ENCODE results near the gene EXPH5.

The EXPH5 gene

DNA sequence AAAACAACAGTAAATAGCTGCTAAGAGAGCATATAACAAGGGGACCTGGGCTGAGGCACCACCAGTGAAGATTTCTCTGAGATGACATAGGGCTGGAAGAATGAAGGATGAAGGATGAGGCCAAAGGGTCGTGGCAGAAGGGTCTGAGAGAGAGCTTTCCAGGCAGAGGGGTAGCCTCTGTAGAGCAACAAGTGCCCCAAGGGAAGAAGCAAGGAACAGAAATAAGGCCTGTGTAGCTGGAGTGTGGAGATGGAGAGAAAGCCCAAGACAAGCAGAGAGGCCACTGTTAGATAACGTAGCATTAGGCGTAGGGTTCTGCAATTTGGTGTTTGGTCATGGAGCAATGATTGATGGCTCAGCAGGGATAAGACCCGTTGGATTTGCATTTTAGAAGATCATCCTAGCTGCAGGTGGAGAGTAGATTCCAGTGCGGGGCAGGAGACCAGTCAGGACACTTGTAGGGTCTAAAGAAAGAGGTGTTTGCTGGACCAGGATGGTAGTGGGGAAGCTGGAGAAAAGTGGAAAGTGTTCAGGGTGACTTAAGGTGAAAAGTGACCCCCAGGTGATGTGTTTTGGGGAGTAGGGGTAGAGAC lies 47.6 kb downstream of the EXPH5 start:
- TF ChIP-seq, protein P1, sequence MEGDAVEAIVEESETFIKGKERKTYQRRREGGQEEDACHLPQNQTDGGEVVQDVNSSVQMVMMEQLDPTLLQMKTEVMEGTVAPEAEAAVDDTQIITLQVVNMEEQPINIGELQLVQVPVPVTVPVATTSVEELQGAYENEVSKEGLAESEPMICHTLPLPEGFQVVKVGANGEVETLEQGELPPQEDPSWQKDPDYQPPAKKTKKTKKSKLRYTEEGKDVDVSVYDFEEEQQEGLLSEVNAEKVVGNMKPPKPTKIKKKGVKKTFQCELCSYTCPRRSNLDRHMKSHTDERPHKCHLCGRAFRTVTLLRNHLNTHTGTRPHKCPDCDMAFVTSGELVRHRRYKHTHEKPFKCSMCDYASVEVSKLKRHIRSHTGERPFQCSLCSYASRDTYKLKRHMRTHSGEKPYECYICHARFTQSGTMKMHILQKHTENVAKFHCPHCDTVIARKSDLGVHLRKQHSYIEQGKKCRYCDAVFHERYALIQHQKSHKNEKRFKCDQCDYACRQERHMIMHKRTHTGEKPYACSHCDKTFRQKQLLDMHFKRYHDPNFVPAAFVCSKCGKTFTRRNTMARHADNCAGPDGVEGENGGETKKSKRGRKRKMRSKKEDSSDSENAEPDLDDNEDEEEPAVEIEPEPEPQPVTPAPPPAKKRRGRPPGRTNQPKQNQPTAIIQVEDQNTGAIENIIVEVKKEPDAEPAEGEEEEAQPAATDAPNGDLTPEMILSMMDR (IDR thresholded peaks at IDR 0.05), result no peak
- no peak overlapping the region for H3K27ac ChIP-seq
- no peak overlapping the region for H3K4me3 ChIP-seq
- DNase-seq (ENCODE audit: low spot score), result no peak

DNA sequence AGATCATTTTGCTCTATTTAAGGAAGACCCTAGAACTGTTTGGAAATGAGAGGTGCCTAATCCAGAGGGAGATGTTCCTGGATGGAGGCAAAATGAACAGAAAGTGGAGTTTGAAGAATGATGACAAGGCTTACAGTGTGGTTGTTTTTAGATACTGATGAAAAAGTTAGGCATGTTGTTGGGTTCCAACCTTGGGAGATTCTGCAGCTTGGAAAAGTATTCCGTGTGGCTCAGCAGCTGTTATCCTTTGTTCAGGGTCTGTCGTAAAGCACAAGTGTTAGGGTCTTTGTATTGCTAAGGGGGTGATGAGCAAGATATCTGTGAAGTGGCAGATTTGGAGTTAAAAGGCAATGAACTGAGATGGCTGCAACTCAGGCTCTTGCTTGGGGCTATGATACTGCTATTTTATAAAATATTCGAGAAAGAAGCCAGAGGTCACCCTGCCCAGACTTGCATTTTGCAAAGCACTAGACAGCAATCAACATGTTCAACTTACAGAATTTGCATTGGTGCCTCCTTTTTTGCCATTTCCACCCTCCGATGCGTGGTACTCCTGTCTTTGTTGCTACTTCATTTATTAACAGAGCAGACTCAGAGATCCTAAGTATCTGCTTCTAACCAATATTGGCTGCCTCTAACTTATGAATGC lies 50.1 kb downstream of the EXPH5 start:
- no peak for DNase-seq (ENCODE audit: low spot score)
- no peak overlapping the region for H3K27ac ChIP-seq
- TF ChIP-seq, protein P1 (IDR thresholded peaks at IDR 0.05), result no peak
- H3K4me3 ChIP-seq, result no peak overlapping the region

DNA sequence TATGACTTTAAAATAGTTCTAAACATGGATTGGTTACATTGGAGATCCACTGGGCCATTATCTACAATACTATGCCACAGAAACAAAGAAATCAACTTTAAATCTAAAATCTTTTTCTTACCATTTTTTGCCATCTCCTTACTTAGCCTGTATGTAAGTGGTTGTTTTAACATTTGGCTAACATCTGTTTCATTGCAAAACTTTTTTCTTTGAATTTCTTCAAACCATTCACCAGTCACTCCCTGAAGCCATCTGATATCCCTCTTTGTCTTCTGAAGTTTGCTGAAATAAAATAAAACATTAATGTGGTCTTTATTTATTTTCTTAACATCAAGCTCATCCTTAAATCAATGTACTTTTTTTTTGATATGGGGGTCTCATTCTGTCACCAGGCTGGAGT lies 52.0 kb downstream of the EXPH5 start:
- H3K27ac ChIP-seq, result no peak overlapping the region
- H3K4me3 ChIP-seq, result no peak overlapping the region
- TF ChIP-seq, protein P1 (IDR thresholded peaks at IDR 0.05), result no peak
- DNase-seq (ENCODE audit: low spot score), result no peak

DNA sequence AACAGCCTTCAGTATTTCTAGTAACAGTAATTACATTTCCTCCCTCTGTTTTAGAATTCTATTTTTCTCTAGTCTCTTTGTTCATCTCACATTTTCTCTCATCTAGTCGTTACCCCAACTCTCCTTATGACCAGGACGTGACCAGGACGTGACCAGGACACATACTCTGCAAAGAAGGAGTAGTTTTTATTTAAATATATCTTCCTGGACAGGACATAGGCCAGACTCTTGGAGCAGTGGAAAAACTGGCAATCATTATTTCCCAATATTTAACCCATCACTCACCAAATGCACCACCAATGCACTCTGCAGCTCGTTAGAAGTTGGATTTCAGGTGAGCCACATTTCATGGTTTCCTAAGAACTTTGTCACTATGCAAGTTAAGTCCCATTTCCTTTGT lies 55.1 kb downstream of the EXPH5 start:
- TF ChIP-seq, protein P1 (IDR thresholded peaks at IDR 0.05), result no peak
- H3K4me3 ChIP-seq, result no peak overlapping the region
- no peak for DNase-seq (ENCODE audit: low spot score)
- H3K27ac ChIP-seq, result no peak overlapping the region

DNA sequence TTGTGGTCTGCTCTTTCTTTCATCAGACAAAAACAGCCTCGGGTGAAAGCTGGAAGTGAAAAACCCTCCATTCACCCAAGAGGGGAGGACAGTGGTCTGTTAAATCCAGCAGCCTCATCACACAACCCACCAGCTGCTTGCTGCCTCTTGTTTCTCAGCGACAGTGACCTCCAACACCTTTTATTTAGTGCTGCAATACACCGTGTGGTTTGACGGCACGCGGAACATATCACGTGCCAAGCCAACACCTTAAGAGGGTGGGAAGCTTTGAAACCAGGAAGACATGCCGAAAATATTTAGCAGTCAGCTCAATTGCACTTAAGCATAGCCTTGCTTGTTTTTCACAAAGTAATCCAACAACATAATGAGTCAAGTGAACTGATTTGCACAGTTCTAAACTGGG lies 55.5 kb downstream of the EXPH5 start:
- DNase-seq (ENCODE audit: low spot score), result no peak
- no peak overlapping the region for H3K4me3 ChIP-seq
- TF ChIP-seq, protein P1 (IDR thresholded peaks at IDR 0.05), result no peak
- no peak overlapping the region for H3K27ac ChIP-seq

DNA sequence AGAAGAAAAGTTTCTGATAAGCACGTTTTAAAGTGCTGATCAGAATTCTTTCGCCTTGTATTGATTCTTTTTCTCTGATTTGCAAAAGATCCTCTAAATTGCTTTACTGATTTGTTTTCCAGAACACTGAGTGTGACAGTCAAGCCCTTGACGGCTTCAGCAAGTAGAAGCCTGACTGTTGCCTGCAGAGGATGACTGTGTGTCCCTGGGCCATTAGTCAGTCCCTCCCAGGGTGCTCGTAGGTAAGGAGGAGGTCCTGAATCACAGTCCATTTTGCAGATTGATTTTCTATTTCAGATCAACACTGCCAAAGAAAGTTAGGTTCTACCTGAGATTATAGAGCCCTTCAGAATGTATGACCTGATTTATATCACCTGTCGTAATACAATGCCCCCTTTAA lies 56.8 kb downstream of the EXPH5 start:
- no peak for DNase-seq (ENCODE audit: low spot score)
- H3K4me3 ChIP-seq, result no peak overlapping the region
- no peak overlapping the region for H3K27ac ChIP-seq
- TF ChIP-seq, protein P1 (IDR thresholded peaks at IDR 0.05), result no peak

DNA sequence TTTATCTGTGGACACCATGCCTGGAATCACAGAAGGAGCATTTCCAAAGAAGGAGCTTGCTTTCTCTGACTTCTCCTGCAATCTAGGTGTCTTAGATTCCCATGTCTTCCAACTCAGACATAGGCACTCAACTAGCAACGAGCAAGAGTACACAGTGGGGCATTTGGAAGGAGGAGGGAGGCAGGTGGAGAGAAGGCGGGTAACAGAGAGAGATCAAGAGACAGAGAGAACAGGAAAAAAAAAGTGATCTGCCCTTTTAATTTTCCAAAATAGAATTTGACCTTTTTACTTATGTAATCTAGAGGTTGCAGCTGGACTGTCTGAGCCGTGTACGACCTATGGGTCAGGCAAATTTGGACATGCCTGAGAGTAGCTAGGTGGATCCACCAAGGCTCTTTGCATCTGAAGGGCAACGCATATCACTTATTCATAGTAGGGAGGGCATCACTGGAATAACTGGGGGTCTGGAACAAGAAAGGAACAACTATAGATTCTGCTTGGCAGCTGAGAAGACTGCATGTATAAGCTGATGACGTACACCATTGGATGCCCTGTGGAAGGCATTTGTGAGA lies 58.1 kb downstream of the EXPH5 start:
- H3K4me3 ChIP-seq, result no peak overlapping the region
- H3K27ac ChIP-seq, result no peak overlapping the region
- TF ChIP-seq, protein P1 (IDR thresholded peaks at IDR 0.05), result no peak
- no peak for DNase-seq (ENCODE audit: low spot score)

All from coronary artery (tissue), 2 donors.